ENCODE results near the gene CHD1.

Gene CHD1

DNA sequence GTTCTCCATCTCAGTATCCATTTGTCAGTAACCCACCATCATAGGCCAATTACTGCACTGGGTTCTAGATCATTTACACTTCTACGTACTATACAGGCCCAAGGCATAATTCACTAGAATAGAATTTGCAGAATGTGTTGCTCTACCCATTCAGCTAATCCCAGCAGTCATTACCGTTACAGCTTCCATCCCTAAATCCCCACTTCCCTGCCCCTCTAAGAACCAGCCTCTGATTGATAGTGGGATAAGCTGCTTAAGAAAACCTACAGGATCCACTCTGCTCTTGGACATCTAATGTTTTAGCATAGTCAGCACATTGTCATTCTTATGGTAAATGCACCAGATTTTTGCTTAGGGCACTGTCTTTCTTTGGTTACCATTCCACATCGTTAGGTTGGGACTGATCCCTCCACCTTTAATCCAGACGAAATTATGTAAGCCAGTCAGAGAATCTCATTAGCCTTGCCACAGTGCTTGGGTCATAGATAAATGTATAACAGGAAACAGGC is 39.3 kb upstream of the CHD1 start:
- TF ChIP-seq, protein P1, sequence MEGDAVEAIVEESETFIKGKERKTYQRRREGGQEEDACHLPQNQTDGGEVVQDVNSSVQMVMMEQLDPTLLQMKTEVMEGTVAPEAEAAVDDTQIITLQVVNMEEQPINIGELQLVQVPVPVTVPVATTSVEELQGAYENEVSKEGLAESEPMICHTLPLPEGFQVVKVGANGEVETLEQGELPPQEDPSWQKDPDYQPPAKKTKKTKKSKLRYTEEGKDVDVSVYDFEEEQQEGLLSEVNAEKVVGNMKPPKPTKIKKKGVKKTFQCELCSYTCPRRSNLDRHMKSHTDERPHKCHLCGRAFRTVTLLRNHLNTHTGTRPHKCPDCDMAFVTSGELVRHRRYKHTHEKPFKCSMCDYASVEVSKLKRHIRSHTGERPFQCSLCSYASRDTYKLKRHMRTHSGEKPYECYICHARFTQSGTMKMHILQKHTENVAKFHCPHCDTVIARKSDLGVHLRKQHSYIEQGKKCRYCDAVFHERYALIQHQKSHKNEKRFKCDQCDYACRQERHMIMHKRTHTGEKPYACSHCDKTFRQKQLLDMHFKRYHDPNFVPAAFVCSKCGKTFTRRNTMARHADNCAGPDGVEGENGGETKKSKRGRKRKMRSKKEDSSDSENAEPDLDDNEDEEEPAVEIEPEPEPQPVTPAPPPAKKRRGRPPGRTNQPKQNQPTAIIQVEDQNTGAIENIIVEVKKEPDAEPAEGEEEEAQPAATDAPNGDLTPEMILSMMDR (IDR thresholded peaks at IDR 0.05; ENCODE audit: low read depth, low read length, missing control alignments), result no peak
- H3K4me3 ChIP-seq (ENCODE audit: low read depth, low read length), result no peak overlapping the region
- in situ Hi-C loops (cut with HindIII; ENCODE audit: low sequenced_read_pairs), result no loop called here
- no peak for DNase-seq (ENCODE audit: low read depth)

DNA sequence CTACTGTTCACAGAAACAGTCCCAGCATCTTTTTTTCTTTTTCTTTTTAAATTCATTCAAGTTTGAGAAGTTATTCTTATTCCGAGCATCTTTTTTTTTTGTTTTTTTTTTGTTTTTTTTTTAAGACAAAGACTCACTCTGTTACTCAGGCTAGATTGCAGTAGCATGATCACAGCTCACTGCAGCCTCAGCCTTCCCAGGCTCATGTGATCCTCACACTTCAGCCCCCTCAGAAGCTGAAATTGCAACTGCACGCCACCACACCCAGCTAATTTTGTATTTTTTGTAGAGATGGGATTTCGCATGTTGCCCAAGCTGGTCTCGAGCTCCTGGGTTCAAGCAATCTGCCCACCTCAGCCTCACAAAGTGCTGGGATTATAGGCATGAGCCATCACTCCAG is 36.4 kb upstream of the CHD1 start:
- no peak for DNase-seq (ENCODE audit: low read depth)
- in situ Hi-C loops (cut with HindIII; ENCODE audit: low sequenced_read_pairs), result no loop called here
- H3K4me3 ChIP-seq (ENCODE audit: low read depth, low read length), result no peak overlapping the region
- TF ChIP-seq, protein P1 (IDR thresholded peaks at IDR 0.05; ENCODE audit: low read depth, low read length, missing control alignments), result no peak

DNA sequence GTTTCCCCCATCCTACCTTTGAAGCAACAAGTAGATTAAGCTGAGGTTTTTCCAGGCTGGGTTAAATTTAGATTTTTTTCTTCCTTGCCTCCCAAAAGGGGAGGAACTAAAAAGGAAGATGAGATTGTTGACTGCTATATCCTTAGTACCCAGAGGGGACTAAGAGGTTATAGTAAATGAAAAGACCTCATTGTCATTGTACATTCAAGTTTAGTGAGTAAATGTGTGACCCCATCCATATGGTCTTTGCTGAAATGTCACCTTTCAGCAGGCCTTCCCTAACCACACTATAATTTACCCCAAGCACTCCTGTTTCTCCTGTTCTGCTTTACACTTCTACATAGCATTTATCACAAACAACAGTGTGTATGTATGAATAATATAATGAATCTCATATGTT is 35.8 kb upstream of the CHD1 start:
- H3K4me3 ChIP-seq (ENCODE audit: low read depth, low read length), result no peak overlapping the region
- no peak for DNase-seq (ENCODE audit: low read depth)
- TF ChIP-seq, protein P1 (IDR thresholded peaks at IDR 0.05; ENCODE audit: low read depth, low read length, missing control alignments), result no peak
- in situ Hi-C loops (cut with HindIII; ENCODE audit: low sequenced_read_pairs), result no loop called here

DNA sequence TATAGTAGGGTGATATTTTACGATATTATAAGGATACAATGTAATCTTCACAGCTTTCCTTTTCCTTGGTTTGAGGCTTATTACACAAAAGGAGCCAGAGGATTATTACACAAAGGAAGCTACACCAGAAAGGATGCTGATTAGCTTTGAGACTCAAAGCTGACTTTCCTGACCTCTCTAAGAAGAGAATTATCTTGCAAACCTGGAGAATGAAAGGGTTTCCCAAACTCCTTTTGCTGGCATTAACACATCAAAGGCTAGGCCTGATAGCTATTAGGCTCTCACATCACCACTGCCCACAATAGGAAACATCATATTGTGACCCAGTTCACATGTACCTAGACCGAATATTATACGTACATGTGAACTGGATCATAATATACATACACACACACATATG is 34.2 kb upstream of the CHD1 start:
- in situ Hi-C loops (cut with HindIII; ENCODE audit: low sequenced_read_pairs), result no loop called here
- DNase-seq (ENCODE audit: low read depth), result no peak

DNA sequence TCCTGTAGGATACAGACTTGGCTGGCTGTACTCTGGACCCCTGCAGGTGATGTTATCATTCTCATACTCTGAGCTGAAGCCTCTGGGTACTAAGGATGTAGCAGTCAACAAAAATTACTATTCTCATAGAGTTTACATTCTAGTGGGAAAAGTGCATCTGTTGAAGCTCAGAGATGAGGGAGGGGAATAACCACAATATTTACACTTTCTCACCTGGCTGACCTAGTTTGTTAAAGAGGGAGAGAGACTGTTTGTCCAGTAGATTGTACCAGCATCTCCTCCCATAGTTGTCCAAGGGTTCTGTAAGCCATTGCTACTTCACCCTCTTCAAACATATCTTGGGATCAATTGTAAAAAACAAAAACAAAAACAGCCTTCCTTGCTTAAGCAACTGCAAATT is 33.8 kb upstream of the CHD1 start:
- in situ Hi-C loops (cut with HindIII; ENCODE audit: low sequenced_read_pairs), result no loop called here

More for the DNA sequence above, 34.2 kb upstream of the CHD1 start:
- H3K4me3 ChIP-seq (ENCODE audit: low read depth, low read length), result no peak overlapping the region
- TF ChIP-seq, protein P1 (IDR thresholded peaks at IDR 0.05; ENCODE audit: low read depth, low read length, missing control alignments), result no peak

DNA sequence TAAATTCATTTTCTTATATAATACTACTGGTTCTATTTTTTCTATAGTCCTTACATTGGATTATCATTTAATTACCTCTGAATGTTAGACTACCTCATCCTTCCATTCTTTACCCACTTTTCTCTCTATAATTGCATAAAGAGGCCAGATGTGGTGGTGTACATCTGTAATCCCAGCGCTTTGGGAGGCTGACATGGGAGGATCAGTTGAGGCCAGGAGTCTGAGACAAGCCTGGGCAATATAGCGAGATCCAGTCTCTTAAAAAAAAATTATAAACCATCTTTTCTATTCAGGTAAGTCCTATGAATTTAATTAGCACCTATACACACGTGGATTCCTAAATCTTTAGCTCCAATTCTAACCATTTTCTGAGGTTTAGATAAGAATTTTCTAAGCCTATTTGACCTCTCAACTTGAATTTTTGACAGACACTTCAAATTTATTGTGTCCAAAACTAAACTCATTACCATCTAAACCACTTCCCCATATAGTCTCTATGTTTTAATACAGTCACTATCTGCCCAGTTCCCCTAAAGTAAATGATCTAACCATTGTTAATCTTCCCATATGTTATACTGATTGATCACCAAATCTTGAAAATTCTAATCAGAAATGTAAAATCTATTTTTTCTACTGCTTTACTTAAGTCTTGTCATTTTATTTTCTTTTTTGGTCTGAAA is 33.0 kb upstream of the CHD1 start:
- in situ Hi-C loops (cut with HindIII; ENCODE audit: low sequenced_read_pairs), result no loop called here
- TF ChIP-seq, protein P1 (IDR thresholded peaks at IDR 0.05; ENCODE audit: low read depth, low read length, missing control alignments), result no peak
- no peak for DNase-seq (ENCODE audit: low read depth)

More for the DNA sequence above, 33.8 kb upstream of the CHD1 start:
- TF ChIP-seq, protein P1 (IDR thresholded peaks at IDR 0.05; ENCODE audit: low read depth, low read length, missing control alignments), result no peak
- no peak for DNase-seq (ENCODE audit: low read depth)
- H3K4me3 ChIP-seq (ENCODE audit: low read depth, low read length), result no peak overlapping the region

More for the DNA sequence above, 33.0 kb upstream of the CHD1 start:
- no peak overlapping the region for H3K4me3 ChIP-seq (ENCODE audit: low read depth, low read length)

All from astrocyte of the cerebellum (primary cell).